CD4-positive, alpha-beta T cell treated with Interleukin-2 at 100 ng/mL for 4 hours (primary cell): ENCODE results near the gene SALL3.

Experiments used
- DNase-seq: peaks from one replicate; pipeline ENCODE4 v3.0.0-alpha.2; 2020; ENCODE audit warnings: low spot score

Gene SALL3

GRCh38 chr18:78965917-78966792 is 13.5 kb upstream of the SALL3 start:
- DNase-seq, result no peak

DNA sequence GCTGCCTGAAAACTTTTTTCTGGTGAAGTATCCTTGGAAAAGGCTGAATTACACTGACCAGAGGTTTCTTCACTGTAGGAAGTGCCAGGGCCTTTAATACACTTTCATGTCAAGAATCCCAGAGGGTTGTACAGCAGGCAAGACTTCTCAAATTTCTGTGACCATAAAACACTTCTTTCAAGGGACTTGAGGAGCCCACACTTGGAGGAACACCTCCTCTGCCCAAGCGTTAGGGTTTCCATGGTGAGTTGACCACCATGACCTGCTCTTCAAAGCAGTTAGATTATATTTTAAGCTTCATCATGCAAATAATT is 12.9 kb upstream of the SALL3 start:
- no peak for DNase-seq

DNA sequence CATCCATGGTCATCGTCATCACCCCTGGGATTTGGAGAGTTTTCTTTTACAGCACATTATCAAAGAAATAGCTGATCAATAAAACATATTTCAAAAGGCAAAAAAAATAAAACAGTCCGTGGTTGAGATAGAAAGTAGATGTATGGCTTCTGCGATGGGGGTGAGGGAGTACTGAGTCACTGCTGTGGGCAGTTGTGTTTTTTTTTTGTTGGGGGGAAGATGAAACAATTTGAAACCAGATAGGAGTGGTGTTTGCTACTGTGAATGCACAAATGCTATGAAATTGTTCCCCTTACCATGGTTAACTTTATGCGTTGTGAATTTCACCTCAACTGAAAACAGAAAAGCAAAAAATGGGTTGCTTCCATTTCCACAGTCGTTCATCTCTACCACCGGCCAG is 11.9 kb upstream of the SALL3 start:
- no peak for DNase-seq

DNA sequence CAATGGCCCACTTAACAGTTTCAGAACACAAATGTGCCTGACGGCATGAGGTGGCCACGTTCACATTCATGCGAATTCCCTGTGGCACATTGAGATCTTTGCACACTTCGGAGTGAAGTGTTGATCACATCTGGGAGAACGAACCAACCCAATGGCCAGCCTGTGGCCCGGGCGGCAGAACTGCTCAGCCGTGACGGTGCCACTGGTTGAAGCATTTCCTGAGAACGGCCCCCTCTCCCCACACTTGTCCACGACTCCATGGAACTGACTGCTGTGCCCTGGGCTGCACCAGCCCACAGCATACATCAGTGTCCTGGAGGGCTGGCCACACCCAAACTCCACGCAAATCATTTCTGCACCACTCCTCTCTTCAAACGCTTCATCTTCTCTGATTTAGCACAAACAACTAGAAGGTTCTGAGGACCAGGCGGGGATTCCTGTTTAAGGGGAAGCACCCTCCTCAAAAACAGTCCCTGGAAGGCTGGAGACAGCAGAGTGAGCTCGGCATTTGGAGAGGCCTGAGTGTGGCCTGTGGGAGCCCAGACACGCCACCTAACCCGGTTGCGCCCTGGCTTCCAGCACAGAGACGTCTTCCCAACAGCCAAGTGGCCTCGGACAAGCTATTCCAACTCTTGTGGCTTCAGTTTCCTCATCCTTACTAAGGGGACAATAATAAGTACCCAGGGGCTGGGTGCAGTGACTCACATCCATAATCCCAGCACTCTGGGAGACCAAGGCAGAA is 9.9 kb upstream of the SALL3 start:
- no peak for DNase-seq

DNA sequence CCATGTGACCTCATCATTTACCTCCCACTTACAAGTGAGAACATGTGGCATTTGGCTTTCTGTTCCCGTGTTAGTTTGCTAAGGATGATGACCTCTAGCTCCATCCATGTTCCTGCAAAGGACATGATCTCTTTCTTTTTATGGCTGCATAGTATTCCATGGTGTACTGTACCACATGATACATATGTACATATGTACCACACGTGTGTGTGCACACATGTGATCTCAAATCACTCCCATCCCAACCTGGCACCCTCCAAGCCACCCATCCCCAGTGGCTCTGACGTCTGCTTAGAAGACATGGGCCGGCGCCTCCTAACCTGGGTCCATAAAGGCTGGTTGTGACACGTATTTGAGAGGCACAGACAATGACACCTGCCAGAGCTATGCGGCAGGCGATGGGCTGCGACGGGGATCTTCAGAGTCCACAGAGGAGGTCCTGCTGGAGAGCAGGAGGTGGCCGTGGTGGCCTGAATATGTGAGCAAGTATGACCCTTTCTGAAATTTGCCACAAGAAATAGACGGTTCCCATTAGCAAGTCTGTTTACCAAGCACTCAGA is 8.8 kb upstream of the SALL3 start:
- DNase-seq, result no peak

GRCh38 chr18:78971511-78972245 is 7.9 kb upstream of the SALL3 start:
- DNase-seq, result no peak

DNA sequence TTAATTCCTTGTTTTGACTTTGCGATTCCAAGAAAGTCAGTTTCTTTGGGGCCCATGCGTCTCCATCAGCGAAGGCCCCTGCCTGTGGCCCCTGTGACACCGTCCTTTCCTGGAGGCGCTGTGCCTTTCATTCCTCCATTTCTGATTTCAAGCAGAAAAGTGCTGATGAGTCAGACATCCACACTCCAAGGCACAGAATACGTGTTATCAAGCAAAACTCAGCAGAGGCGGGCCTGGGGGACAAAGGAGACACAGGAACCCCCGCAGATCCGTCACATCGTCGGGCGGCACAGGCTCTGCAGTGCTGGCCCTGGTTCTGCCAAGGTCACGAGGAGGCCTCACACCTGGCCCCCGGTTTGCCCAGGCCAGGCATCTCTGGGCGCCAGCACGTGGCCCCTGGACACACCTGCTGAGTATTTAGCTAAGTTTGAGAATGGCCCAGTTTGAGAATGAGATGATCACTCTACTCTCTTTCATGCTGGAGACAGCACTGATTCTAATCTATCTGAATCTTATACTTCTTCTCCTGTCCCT is 7.2 kb upstream of the SALL3 start:
- DNase-seq, result no peak

- DNase-seq, result no peak
Measured at GRCh38 chr18:78972930-78973331, 6.7 kb upstream of the SALL3 start.

DNA sequence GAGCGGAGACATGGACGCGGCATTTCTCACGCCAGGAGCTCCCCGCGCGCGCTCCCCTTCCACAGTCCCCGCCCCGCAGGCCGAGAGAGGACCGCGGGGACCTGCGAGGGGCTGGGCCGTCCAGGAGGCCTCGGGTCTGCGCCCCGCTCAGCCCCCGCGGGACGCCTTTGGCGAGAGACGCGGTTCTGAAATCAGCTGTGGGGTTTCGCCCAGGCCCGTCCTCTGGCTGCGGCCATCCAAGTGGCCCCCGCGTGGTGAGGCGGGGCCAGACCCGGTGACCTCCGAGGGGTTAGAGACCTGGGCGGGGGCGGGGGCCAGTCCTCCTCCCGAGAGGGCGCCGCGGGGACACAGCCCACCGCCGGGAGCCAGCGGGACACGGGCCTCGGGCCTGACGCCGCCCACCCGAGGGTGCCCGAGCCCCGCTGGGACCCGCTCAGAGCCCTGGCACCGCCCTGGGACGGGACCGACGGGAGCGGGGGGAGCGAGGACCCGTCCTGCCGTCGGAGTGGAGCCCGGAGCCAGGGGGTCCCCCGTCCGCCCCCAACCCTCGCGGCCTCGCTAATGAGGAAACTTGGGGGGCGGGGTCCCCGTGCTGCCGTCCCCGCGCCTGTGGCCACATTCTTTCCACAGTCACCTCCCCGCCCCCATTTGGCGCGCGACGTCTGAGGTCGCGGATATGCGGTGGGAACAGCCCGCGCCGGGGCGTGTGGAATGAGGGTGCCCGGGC is 6.1 kb upstream of the SALL3 start:
- no peak for DNase-seq

DNA sequence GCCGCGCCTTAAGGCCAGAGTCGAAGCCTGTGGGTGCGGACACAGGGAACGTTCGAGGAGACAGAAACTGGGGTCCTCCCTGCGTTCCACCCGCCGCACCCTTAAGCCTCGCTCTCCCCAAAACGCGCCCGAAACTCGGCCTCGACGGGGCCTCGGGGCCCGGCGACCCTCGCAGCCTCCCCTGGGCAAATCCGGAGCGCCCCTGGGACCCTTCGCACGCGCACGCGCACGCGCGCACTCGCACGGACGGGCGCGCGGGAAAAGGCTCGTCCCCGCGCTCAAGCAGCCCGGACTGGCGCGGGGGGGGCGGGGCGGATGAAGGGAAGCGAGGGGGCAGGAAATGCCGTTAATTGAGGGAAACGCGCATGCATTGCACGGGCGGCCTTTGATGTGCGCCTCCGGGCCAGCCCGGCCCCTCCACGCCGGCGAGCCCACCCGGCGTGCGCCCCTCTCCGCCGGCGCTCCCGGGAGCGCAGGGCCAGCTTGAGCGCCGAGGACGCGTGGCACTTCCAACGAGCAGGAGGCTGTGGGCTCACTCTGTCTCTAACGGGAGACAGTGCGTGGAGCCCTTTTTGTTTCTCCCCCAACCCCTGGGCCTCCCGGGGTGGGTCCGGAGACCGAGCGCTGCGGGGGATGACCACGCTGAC is 5.4 kb upstream of the SALL3 start:
- DNase-seq, result no peak

- no peak for DNase-seq
Measured at GRCh38 chr18:78975292-78975691, 4.3 kb upstream of the SALL3 start.

GRCh38 chr18:78975699-78976335 is 3.8 kb upstream of the SALL3 start:
- no peak for DNase-seq

DNA sequence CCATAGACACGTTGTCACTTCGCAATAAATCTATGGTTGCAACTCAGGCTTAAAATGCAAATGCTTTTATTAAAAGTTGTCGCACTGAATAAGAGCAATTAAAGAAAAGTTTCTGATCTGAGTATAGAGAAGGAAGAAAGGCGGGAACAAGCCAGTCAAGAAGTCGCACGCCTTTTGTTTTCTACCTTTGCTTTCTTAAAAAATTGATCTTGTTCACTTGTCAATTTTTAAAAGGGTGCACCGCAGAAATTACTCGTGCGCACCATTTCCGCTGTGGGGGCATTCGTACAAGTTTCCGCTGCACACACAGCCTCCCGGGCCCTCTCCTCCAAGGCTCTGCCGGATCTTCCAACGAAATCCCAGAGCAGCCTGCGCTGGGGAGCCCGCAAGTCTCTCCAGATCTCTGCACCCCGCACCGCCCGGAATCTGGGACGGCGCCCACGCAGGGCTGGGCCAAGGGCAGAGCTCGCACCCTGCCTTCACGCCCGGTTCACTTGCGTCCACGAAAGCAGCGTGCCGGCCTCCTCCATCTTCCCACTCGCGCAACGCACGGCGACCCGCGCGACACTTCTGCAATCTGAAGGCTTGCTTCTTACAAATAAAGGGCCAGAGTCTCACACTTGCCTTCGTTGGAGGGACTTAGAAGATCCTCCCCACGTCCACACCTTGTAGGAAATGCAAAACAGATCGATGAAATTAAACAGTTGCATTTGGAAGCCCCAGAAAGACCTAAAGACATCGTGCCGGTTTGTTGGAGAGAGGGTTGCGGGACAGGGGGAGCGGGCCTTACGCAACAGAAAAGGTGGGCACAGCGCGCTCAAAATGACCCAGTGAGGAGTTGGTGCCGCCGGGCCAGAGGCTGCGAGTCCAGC is 2.6 kb upstream of the SALL3 start:
- no peak for DNase-seq

DNA sequence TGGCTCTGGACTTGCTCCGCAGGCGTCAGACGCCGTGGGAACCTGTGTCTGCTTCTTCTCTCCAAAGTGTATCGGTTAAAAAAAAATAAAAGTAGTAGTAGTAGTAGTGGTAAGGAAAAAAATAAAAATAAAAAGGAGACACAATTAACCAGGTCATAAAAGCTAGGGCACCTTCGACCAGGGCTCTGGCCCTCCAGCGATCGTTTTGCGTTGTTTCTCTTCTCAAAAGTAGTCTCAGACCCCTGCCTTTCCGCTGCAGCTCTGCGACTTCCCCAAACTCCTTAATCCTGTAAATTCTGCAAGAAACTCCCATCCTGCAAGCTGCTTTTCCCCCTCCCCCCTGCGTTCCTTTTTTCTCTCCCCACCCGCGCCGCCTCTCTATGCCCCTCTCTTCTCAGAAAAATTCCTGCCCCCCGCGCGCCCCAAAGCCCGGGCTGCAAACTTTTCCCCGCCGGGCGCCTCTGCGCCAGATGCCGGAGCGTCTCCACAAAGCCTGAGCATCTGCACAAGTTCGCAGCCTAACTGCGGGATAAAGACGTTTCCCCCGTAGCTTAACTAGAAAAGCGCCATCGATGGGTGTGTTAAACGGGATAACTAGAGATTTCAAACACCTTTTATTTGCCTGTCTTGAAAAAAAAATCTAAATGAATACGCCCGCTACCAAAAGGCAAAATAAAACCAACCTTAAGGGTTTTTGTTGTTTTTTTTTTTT is 1.8 kb upstream of the SALL3 start:
- DNase-seq, result no peak

DNA sequence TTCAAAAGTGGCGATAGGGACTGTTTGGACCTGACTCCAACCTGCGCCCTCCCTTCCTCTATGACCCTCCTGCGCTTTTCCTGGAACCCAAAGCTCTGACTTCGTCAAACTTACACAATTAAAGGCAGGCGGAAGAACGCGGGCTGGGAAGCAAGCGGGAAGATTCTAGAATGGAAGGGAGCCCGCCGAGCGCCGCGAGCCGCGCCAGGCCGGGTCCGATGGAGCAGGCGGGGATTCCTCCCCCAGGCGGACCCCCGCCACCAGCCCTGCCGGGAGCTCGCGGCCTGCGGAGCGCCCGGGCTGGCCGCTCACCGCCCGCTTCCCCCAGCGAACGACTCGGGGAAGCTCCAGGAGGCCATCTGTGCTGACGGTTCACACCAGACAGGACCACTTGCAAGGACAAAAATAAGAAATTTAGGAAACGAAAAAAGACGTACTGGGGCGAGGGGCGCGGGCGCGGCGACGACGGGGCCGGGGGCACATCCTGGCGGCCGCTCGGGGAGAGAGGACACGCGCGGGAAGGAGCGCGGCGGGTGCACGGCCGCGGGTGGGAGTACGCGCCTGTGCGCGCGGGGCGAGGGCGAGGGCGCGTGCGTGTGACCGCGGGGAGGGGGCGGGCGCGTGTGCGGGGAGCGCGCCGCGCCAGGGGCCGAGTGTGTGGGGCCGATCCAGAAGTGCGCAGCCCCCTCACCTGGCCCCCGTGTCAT is 1.1 kb upstream of the SALL3 start:
- no peak for DNase-seq

GRCh38 chr18:78979056-78979729 is 425 bp upstream of the SALL3 start:
- no peak for DNase-seq

GRCh38 chr18:78980279-78980771 is 707 bp downstream of the SALL3 start:
- DNase-seq, result no peak
